HG02798 (cell line): ENCODE results near the gene ZNF133.
"Not testable (repeated sequence)": the region's sequence is repeated elsewhere in the genome, so short reads cannot be mapped to it uniquely, and the experiment has no call there.

Experiments
- ATAC-seq: cut with Tn5 transposase; IDR thresholded peaks from one replicate; pipeline ENCODE4 v1.9.1; 2021; ENCODE audit warnings: mild to moderate bottlenecking; ENCODE audit not compliant: unreplicated experiment, poor library complexity

Gene ZNF133

DNA sequence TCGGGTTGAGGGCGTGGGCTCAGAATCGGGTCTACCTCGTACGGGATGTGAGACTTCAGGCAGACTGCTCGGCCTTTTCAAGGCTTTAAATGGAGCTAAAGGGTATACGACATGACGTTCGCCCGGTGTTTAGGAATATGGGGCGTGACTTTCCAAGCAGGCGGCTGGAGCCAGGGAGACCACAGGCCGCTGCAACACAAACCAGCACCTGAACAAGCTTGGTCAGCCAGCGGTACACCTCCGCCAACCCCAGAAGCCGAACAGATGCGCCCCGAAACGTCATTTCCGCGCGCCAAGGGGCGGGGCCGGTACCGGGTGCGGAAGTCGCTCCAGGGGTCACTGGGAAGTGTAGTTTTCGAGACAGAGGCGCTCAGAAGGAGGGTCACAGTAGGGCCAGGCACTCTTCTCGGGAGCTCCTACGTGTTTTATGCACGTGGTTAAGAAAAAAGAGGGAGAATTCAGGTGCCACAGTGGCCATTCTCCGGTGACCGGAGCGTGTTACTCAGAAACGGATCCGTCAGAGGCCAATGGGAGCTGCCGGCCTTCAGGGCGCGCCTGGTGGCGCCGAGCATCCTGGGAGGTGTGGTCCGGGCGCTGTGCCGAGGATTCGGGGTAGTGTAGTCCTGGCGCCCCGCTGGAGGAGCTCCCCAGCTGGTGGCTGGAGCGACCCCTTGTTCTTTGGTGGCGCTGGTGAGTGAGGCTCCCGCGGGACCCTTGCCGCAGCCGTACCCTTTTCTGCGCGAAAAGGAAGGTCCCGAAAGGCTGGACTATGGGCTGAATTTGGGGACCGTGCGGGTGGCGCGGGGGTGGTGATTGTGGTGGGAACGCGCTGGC is at the start of gene ZNF133:
Gene ZNF133, plus strand, starts transcription at position 613 of the 834 bp plus-strand sequence. CDS start 17,160 bp downstream, outside the sequence.
- ATAC-seq = peak; percentile 98

DNA sequence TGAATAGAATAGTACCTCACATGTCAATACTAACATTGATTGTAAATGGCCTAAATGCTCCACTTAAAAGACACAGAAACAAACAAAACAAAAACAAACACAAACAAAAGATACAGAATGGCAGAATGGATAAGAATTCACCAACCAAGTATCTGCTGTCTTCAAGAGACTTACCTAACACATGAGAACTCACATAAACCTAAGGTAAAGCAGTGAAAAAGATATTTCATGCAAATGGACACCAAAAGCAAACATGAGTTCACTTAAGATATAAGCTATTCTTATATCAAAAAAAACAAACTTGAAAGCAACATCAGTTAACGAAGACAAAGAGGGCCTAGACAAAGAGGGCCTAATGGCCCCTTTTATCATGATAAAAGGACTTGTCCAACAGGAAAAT is 47.3 kb upstream of the ZNF133 start:
- no peak for ATAC-seq

DNA sequence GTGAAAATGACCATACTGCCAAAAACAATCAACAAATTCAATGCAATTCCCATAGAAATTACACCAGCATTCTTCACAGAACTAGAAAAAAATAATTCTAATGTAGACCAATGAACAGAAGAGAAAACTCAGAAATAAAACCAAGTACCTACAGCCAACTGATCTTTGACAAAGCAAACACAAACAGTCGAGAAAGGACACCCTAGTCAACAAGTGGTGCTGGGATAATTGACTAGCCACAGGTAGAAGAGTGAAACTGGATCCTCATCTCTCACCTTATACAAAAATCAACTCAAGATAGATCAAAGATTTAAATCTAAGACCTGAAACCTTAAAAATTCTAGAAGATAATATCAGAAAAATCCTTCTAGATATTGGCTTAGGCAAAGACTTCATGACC is 44.5 kb upstream of the ZNF133 start:
- ATAC-seq = no peak

DNA sequence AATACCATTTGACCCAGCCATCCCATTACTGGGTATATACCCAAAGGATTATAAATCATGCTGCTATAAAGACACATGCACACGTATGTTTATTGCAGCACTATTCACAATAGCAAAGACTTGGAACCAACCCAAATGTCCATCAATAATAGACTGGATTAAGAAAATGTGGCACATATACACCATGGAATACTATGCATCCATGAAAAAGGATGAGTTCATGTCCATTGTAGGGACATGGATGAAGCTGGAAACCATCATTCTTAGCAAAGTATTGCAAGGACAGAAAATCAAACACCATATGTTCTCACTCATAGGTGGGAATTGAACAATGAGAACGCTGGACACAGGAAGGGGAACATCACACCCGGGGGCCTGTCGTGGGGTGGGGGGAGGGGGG is 39.8 kb upstream of the ZNF133 start:
- ATAC-seq = not testable (repeated sequence)

DNA sequence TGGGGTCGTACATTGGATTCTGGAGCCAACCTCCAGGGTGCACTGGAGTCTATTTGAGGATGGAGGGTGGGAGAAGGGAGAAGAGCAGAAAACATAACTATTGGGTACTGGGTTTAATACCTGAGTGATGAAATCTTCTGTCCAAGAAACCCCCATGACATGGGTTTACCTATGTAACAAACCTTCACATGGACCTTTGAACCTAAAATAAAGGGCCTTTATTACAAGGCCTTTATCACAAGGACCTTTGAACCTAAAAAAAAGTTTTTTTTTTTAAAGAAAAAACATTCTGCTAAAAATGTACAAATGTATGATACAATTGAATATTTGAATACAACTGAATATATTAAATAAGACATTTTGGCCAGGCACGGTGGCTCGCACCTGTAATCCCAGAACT is 38.1 kb upstream of the ZNF133 start:
- ATAC-seq = no peak

DNA sequence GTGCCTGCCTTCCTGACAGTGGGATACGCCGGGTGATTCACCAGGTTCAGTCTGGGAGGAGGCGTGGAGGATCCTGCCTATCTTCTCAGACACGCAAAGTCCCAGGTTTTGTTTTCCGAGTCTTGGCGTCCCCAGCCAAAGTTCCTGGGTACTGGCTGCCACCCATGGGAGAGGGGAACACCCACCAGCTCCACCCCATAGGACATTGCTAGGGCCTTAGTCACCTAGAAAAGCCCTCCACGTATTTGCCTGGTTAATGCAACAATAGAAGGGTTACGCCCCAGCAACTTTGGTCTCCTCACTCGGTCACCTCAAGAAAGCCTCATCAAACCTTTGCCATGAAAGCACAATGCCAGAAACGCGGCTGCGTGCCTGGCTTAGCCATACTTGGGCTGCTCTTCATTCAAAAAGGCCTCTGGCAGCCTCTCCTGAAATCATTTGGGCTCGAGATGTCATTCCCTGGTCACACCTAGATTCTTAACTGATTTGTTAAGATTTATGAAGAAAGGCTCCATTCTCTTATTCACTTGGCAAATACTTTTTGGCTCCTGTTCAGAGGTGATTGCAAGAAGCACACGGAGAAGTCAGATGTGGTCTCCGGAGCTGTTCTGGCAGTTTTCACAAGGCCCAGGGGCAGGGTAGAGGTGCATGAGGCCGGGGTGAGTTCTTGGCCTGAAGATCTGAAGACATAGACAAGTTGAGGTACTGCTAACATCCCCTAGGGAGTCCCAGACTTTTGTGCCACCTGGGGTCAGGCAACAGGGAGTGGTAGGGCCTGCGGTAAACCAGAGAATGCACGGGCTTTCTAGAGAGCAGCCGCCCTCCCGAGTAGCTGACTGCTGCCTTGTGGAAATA is 35.5 kb upstream of the ZNF133 start:
- no peak for ATAC-seq

DNA sequence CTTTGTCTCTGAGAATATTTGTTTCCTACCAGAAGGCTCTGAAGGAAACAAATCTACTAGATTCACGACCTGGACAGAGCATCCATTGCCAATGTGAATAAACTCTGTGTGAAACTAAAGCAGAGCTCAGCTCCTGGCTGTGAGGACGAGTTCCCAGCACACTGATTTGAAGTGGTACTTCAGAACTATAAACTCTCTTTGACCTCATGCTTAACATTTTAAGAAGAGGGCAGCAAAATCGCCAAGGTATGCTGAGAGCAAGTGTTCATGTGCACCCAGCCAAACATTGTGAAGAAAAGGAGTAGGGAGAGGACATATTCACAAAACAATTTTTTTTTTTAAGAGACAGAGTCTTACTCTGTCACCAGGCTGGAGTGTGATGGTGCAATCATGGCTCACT is 33.7 kb upstream of the ZNF133 start:
- ATAC-seq = no peak

DNA sequence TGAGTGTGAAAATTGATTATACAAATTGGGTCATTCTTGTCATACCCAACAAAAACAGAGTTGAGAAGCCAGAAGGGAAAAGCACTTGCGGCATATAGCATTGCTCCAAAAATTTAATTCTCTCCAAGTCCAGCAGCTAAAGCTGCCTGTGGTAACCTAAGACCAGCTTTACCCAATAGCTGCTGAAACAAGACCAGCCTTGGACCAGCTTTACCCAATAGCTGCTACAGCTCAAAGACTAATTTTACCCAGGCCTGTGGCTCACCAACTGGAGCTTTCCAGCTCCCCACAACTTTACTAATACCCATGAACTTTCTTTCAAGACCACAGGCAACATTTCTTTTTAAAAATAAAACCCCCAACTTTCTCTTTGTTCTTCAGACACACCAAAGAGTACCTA is 32.8 kb upstream of the ZNF133 start:
- ATAC-seq = no peak

DNA sequence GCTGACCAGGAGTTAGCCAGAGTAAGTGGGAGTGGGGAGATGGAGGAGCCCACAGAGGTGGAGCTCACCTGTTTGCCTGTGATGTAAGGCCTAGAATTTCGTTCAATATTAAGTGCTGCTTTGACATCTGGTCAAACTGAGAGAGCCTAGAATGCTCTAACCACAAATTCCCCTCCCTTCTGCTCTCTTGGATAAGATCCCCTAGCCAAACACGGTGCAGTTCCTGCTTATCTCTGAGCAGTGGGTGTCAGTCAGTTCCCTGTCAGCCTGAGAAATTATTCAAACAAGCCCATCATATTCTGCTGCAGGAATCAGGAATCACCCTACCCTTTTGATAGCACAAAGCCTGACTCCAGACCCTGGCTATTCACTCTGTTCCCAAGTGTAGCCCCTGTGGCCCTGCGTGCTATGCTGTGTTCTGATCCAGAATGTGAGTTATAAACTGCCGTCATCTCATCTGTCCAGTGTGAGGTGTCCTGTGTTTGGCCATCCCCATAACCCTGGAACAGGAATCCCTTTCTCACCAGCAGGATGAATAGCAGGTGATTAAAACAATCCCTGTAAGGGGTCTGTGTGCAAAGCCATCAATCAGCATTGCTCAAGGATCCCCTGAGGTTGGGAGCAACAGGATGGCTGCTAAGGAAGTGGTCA is 31.8 kb upstream of the ZNF133 start:
- no peak for ATAC-seq

DNA sequence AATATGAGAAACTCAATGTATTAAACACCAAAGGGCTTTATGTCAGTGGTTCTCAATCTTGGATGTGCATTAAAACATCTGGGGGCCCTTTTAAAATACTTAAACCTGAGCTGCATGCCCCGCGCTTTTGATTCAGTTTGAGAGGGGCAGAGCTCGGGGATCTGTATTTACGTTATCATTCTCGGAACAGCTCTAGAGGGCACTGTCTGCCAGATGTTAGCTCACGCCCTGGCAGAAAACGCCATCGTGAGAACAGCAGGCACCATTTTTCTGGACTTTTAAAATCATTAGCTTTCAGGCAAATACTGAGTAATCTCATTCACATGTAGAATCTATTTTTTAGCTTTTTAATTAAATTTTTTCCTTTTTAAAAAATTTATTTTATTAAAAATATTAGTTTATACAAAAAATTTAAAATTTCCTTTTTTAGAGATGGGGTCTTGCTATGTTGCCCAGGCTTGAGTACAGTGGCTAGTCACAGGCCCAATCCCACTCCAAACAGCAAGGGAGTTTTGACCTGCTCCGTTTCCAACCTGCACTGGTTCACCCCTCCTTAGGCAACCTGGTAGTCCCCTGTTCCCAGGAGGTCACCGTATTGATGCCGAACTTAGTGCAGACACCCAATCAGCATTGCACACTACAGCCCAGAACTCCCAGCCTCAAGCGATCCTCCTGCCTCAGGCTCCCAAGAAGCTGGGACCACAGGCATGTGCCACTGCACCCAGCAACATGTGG is 30.0 kb upstream of the ZNF133 start:
- no peak for ATAC-seq

DNA sequence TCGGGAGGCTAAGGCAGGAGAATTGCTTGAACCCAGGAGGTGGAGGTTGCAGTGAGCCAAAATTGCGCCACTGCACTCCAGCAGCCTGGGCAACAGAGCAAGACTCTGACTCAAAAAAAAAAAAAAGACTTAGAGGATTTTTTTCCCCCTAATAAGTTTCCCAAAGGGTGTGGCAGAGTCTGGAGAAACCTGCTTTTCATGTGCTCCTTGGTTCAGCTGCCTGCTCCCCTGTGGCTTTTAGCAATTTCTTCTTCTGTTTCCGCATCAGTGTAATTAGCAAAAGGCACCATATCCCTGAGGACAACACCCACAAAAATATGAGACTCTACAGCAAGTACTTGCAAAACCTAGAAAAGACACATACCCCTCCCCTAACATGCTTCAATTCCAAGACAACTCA is 28.6 kb upstream of the ZNF133 start:
- ATAC-seq = no peak

DNA sequence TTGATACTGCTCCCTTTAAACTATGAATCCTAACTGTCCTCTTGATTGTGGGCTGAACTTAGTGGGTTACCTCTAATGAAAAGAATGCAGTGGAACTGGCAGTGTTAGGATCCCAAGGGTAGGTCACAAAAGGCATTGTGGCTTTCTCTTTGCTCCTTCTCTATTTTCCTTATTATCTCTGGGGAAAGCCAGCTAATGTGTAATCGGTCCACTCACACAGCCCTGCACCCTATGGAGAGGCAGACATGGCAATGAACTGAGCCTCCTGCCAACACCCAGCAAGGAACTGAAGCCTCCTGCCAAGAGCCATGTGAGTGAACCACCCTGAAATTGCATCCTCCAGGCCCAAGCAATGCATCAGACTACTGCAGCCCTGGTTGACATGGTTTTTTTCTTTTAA is 24.6 kb upstream of the ZNF133 start:
- no peak for ATAC-seq

DNA sequence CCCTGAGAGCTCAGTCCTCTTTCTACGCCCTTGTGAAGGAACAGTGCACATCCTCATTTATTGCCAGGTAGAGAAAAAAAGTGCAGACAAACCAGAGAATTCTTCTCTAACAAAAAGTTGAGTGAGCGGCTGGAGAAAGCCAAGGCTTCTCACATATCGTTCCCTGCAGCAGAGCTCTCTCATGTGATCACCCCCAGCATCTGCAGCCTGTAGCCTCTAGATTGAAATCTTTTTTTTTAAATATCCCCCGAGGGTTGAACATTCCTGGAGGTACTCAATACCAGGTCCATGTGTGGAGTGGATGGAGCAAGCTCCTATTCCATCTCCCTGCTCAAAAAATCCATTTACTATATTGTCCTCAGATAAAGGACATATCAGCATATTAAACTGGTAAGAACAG is 22.9 kb upstream of the ZNF133 start:
- no peak for ATAC-seq

DNA sequence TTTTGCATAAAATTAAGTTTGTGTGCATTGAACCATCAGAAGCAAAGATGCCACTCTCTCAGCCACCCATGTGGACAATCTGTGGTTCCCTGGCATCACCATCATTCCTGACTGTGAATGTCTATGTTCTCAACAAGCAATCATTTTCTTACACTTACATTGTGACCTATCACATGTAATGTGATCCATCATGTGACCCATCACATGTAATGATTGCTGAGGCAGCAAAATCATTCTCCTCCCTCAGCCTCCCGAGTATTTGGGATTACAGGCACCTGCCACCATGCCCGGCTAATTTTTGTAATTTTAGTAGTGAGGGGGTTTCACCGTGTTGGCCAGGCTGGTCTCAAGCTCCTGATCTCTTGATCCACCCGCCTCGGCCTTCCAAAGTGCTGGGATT is 22.0 kb upstream of the ZNF133 start:
- ATAC-seq = no peak

DNA sequence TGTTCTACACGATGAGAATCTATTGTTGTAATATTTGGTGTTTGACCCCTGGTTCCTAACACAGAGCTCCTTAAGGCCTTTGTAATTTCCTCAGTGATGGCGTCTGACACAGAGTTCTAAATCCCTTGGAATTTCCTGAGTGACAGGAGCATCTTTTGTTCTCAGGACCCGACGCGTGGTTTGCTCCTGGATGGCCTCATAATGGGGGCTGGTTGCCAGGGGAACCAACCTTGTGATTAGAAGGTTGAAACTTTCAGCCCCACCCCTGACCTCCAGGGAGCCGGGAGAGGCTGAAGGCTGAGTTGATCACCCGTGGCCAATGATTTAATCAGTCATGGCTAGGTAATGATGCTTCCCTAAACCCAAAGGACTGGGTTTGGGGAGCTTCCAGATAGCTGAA is 20.5 kb upstream of the ZNF133 start:
- no peak for ATAC-seq

DNA sequence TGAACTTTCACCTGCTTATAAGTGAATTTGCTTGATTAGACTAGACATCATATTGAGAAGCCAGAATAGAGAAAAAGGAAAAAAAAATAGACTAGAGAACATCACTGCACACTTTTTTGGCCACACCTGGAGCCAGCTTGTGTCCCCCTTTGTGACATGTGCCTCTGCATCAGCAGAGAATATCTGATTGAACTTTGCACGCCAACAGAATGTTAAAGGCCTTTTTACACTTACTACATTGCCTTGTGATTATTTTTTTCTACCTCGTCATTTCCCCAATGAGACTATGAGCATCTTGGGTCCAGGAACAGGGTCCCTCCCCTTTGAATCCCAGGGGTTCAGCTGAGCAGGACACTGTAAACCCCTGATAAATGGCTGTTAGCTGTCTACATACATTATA is 17.2 kb upstream of the ZNF133 start:
- no peak for ATAC-seq

DNA sequence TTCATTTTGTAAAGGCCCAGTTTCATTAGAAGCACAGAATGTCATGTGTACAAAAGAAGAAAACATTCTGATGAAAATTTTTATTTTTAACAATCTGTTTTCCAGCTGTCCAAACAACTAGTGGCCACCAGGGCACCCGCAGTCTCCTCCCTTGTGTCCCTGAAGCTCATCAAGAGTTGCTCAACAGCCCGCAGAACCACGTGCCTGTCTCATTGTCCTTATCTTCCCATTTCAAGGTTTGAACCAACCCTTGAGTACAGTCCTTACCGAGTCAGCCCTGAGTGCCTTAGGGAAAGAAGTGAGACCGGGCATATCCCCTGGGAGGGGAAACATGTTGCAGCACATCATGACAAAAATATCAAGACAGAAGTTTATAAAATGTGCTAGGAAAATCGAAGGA is 15.9 kb upstream of the ZNF133 start:
- ATAC-seq = no peak

DNA sequence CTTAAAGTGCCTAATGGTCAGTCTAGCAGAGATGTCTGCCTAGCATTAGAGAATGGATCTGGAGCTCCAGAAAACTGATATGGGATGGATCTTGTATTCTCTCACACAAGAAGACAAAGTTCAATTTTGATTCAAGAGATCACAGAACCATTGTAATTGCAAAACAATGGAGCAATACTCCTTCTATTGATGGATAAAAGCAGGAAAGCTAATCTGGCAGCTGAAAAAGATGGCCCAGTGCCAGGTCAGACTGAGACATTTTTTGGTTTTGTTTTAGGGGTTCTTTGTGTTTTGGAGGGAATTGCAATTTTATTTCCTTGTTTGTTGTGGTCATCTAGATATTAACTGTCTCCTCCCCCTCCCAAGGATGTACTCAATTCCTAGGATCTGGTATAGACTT is 14.6 kb upstream of the ZNF133 start:
- no peak for ATAC-seq

DNA sequence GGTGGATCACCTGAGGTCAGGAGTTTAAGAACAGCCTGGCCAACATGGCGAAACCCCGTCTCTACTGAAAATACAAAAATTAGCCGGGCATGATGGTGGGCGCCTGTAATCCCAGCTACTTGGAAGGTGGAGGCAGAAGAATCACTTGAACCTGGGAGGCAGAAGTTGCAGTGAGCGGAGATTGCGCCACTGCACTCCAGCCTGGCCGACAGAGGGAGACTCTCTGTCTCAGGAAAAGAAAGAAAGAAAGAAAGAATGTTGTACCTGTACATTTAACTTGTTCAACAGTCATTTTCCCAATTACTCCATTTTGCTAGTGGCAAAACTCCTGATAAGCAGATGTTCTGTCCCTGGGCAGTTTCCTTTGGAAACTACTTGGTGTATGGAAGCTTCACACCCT is 12.4 kb upstream of the ZNF133 start:
- not testable (repeated sequence) for ATAC-seq

DNA sequence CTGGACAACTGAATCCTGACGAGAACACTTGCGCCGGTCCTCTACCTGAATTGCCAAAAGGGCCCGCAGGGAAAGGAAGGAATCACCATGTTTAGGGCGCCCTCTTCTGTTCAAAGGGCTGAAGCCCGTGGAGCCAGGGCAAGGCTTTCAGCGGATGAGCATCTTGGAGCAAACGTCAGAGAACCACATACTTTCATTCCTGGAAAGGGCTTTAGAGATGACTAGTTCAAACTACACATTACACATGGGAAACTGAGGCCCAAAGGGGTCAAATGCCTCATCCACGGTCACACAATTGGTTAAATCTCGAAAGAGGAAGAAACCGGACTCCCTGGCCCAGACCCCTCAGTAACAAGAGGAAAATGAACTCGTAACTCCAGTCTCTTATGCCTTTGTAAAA is 11.5 kb upstream of the ZNF133 start:
- ATAC-seq = peak; percentile 53
